Neural crest cell (in vitro differentiated cells): ENCODE results near the gene TSHR. TPM values are rescaled to one million over a fixed set of nuclear protein-coding genes. Genes with fewer than 3 reads are reported as not detected.
"Not testable (repeated sequence)": the region's sequence is repeated elsewhere in the genome, so short reads cannot be mapped to it uniquely, and the experiment has no call there.

ENCODE experiments used
- DNase-seq: peaks from one replicate; pipeline ENCODE4 v3.0.0; 2021; ENCODE audit warnings: low read depth, mixed read lengths, low spot score
- H3K27ac Mint-ChIP-seq: one replicate; pipeline ENCODE4 v1.8.0; 2021; ENCODE audit warnings: mild to moderate bottlenecking, mixed read lengths; ENCODE audit not compliant: unreplicated experiment
- H3K27me3 Mint-ChIP-seq: 2 replicates; pipeline ENCODE4 v1.8.0; 2021; ENCODE audit warnings: low read depth, mild to moderate bottlenecking, mixed read lengths
- H3K36me3 Mint-ChIP-seq: 2 replicates; pipeline ENCODE4 v1.8.0; 2021; ENCODE audit warnings: low read depth, mild to moderate bottlenecking, mixed read lengths
- H3K4me1 Mint-ChIP-seq: 2 replicates; pipeline ENCODE4 v1.8.0; 2021; ENCODE audit warnings: mixed read lengths
- H3K4me3 Mint-ChIP-seq: one replicate; pipeline ENCODE4 v1.8.0; 2021; ENCODE audit warnings: mild to moderate bottlenecking, mixed read lengths
- H3K9me3 Mint-ChIP-seq: 2 replicates; pipeline ENCODE4 v1.8.0; 2021; ENCODE audit warnings: mixed read lengths
- total RNA-seq: library from RNA; stranded (reverse); gene quantifications from 2 replicates; pipeline ENCODE4 v1.2.1, GENCODE V29; 2021
- TF ChIP-seq, protein P1 (sequence below): fragments of 200-600 bp; sonication (generic); conservative IDR thresholded peaks from 2 replicates; pipeline ENCODE4 v1.5.0; 2021; ENCODE audit warnings: antibody characterized with exemption, mild to moderate bottlenecking

Gene TSHR
- total RNA-seq, 1 donor from 2014 or later: not detected

DNA sequence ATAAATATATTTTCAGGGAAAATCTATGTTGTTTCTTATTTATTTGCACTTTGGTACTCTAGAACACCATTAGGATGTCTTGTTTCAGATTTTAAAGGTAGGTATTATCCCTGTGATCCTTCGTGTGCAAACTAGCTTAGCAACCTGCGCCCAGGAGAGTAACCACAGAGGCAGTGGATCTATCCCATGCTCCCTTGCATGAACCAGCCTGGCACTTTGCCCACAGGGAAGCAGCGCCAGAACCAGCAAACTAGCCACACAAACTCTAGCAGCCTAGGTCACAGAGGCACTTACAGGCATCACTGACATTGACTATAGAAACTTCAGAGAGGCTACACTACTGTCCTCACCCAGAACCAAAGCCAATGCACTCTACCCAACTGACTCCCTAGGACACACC lies 76.1 kb downstream of the TSHR start:
- Mint-ChIP-seq H3K36me3 (peaks cover 10% of the 10 kb centered on the region), H3K9me3 (peaks cover 6% of the 10 kb centered on the region), H3K27ac (no peak overlapping the region), H3K4me1 (peaks cover 4% of the 10 kb centered on the region), H3K4me3 (no peak overlapping the region), H3K27me3 (no peaks in the 10 kb centered on the region)
- TF ChIP-seq, protein P1, sequence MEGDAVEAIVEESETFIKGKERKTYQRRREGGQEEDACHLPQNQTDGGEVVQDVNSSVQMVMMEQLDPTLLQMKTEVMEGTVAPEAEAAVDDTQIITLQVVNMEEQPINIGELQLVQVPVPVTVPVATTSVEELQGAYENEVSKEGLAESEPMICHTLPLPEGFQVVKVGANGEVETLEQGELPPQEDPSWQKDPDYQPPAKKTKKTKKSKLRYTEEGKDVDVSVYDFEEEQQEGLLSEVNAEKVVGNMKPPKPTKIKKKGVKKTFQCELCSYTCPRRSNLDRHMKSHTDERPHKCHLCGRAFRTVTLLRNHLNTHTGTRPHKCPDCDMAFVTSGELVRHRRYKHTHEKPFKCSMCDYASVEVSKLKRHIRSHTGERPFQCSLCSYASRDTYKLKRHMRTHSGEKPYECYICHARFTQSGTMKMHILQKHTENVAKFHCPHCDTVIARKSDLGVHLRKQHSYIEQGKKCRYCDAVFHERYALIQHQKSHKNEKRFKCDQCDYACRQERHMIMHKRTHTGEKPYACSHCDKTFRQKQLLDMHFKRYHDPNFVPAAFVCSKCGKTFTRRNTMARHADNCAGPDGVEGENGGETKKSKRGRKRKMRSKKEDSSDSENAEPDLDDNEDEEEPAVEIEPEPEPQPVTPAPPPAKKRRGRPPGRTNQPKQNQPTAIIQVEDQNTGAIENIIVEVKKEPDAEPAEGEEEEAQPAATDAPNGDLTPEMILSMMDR: no peak
- DNase-seq: no peak

DNA sequence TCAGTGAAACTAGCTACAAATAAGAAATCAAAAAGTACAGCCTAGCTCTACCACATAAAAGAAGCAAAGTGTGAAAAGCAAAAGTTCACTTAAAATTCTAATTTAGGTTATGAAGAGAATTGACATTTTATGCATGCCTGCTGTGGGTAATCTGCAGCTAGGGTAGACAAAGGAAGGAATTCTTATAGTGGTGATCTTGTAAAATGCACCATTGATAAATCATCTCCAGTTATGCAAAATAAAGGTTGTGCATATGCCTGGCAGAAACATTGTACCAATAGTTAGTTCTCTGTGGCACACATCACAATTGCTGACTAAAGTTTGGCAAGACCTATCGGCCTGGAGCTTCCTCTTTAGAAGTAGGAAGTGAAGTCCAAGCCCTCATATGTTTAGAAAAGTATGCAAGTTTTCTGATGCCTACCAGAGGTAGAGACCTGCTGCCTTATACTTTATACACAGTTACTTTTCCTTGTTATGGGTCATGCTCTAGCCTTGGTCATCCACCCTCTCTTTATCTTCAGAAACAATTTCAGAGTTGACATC lies 78.3 kb downstream of the TSHR start:
- Mint-ChIP-seq H3K4me1 (peaks cover 4% of the 10 kb centered on the region), H3K9me3 (peaks cover 9% of the 10 kb centered on the region), H3K36me3 (peaks cover 10% of the 10 kb centered on the region), H3K27ac (no peak overlapping the region), H3K4me3 (no peak overlapping the region), H3K27me3 (no peaks in the 10 kb centered on the region)
- TF ChIP-seq, protein P1: no peak
- DNase-seq: no peak

- Mint-ChIP-seq H3K4me3 (no peak overlapping the region), H3K27me3 (no peaks in the 10 kb centered on the region), H3K27ac (no peak overlapping the region), H3K4me1 (no peaks in the 10 kb centered on the region), H3K9me3 (peaks cover 35% of the 10 kb centered on the region), H3K36me3 (peaks cover 6% of the 10 kb centered on the region)
- no peak for DNase-seq
- TF ChIP-seq, protein P1: no peak
Measured at GRCh38 chr14:81042438-81042837, 87.0 kb downstream of the TSHR start.

- Mint-ChIP-seq H3K9me3 (peaks cover 14% of the 10 kb centered on the region), H3K36me3 (peaks cover 3% of the 10 kb centered on the region), H3K4me1 (no peaks in the 10 kb centered on the region), H3K27ac (no peak overlapping the region), H3K4me3 (no peak overlapping the region), H3K27me3 (no peaks in the 10 kb centered on the region)
- DNase-seq: no peak
- TF ChIP-seq, protein P1: no peak
Measured at GRCh38 chr14:81051547-81051946, 96.1 kb downstream of the TSHR start.

DNA sequence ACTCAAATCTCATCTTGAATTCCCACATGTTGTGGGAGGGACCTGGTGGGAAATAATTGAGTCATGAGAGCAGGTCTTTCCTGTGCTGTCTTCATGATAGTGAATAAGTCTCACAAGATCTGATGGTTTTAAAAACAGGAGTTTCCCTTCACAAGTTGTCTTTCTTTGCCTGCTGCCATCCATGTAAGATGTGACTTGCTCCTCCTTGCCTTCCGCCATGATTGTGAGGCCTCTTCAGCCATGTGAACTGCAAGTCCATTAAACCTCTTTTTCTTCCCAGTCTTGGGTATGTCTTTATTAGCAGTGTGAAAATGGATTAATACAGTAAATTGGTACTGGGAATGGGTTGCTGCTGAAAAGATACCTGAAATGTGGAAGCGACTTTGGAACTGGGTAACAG lies 98.6 kb downstream of the TSHR start:
- H3K4me1 Mint-ChIP-seq, H3K27me3 Mint-ChIP-seq, H3K4me3 Mint-ChIP-seq, H3K27ac Mint-ChIP-seq, DNase-seq, H3K36me3 Mint-ChIP-seq: not testable (repeated sequence)
- H3K9me3 Mint-ChIP-seq: peaks cover 14% of the 10 kb centered on the region

- no peak for DNase-seq
- Mint-ChIP-seq H3K27me3 (no peaks in the 10 kb centered on the region), H3K9me3 (peaks cover 14% of the 10 kb centered on the region), H3K27ac (no peak overlapping the region), H3K4me1 (no peaks in the 10 kb centered on the region), H3K36me3 (peaks cover 3% of the 10 kb centered on the region), H3K4me3 (no peak overlapping the region)
- TF ChIP-seq, protein P1: no peak
Measured at GRCh38 chr14:81055971-81056370, 100.5 kb downstream of the TSHR start.
